ENCODE results near the gene STXBP5.
A peak's percentile ranks its signal among the peaks of the same experiment; 100 is the strongest.

Gene STXBP5

DNA sequence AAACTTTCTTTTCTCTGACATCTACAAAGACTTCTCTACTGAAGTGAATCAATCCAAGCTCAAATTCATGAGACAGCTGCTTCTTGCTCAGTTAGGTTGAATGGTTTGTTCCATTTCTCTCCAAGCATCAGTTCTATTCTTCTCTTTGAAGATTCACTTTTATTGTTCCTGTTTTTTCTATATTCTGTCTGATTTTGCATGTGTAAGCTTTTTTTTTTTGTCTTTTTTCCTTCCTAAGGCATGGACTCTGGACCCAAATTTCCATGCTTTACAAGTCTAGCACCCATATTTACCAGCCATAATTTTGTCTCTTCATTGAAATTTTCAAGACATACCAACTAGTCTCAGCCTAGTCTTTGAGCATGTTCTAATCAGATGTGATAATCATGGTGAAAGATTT, 25.9 kb upstream of the STXBP5 start:
- DNase-seq (ENCODE audit: low spot score): no peak

DNA sequence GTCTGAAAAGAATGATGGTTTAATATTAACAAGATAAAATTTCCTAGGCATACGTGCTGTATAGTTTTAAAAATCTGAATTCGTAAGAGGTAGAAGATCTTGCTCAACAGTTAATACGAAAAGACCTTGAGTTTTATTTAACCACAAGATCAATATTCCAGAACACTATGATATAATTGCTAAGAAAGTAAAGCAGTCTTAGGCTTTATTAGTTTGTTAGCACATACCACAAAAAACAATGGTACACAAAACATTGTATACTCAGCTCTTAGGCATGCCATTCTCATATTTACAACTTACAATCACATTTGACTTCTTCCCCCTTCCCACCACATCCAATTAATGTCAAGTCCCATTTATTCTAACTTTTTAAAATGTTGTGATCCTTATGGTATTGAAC, 24.4 kb upstream of the STXBP5 start:
- DNase-seq (ENCODE audit: low spot score): no peak

DNA sequence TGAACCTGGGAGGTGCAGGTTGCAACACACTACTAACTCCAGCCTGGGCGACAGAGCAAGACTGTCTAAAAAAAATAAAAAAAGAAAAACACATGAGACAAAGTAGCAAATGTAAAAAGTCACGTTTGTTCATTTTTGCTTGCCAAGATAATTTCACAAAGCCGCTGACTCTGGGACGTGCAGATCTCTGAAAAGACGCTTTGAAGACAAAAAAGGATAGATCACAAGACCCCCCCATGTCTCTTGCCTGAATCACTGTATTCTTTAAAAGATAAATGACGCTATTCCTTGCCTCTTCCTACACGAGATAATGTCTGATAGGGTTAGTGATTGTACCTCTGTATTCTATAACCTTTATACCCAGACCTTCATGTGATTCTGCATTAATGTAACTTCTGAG, 23.3 kb upstream of the STXBP5 start:
- DNase-seq (ENCODE audit: low spot score): no peak

DNA sequence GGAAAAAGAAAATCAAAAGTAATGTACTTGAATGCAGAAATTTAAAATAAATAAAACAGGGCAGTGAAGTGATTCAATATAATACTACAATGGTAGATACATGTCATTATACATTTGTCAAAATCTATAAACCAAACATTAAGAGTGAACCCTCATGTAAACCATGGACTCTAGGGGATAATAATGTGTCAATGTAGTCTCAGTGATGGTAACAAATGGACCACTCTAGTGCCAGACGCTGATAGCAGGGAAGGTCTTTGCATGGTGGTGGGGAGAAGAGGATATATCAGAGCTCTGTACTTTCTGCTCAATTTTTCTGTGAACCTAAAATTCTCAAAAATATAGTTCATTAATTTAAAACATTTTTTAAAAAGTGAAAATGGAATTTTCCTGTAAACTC, 19.8 kb upstream of the STXBP5 start:
- DNase-seq (ENCODE audit: low spot score): no peak

DNA sequence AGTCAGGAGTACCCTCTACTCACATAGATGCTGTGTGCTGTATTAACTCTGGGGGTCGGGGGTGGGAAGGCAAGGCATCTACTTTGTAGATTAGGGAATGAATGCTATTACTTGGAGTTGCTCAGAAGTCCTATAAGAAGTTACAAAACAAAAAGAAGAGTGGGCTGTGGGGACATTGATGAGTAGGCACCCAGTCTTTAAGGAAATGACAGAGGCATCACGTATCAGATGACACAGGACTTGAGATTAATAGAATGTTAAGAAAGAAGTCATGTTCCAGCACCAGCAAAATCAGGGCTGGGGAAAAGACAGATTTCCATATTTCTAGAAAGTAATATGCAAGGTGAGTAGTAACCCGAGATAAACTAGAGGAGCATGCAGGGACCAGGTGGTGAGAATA, 19.0 kb upstream of the STXBP5 start:
- DNase-seq (ENCODE audit: low spot score): no peak

DNA sequence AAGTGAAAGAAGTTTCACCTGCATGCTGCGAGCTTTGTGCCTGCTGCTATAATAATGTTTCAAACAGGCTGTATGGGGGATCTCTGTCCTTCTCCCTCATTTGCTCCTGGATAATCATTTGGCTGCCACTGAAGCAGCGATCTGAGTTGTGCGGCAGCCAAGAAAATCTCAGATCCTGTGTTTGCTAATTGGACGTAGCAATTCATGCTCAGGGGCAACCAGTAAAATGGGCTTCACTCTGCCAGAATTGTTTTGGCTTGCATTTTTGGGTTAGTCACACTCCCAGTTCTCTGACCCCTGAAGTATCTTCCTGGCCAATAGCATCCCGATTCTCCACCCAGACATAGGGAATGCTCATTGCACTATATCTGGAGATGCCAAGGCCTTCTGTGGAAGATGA, 13.7 kb upstream of the STXBP5 start:
- DNase-seq (ENCODE audit: low spot score): no peak

DNA sequence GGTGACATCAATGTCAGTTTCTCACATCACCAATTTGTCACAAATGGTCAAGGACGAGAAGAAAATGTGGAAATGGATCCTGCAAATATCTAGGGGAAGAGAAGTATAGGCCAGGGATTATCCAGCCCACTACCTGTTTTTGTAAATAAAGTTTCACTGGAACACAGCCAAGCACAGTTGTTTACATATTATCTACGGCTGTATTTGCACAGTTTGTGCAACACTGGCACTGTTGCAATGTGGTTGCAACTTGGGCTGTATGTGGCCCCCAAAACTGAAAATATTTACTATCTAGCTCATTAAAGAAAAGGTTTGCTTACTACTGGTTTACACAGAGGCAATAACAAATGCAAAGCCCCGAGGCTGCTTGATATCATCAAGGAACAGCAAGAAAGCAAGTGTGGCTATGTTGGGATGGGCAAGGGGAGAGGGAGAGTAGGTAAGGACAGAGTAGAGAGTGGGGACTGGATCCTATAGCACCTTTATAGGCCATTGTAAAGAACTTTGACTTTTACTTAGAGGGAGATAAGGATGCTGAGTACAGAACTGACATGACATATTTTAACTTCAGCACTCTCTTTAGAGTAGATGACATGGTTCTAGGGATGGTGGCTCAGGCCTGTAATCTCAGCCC, 11.8 kb upstream of the STXBP5 start:
- no peak for DNase-seq (ENCODE audit: low spot score)

DNA sequence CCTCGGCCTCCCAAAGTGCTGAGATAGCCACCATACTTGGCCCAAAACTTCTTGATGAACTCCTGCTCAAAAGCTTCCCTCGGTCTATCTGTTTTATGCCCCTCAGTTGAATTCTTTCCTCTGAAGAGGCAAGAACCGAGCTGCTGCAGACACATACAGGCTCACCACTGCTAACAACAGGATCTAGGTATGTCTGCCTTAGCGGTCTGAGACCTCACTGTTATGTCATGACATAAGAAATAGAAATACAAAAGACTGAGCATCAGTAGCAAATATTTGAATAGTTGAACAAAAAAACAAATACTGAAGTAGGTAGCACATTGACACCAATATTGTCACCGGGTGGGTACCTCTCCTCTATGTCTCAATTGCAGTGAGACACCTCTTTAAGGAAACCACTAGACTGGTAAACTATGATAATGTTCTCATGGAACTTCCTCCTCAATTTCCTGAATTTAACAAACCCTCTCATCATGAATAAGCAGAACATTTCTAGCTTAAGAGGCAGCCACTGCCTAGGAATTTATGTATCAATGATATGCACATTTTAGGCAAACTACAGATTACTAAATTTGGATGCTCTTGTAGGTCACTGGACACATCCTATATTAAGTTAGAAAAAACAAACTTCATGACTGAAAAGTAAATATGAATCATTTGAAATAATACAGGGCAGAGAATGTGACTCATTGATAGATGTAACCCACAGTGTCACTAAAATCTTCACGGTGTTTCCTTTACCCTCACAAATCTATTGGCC, 9.4 kb upstream of the STXBP5 start:
- no peak for DNase-seq (ENCODE audit: low spot score)

DNA sequence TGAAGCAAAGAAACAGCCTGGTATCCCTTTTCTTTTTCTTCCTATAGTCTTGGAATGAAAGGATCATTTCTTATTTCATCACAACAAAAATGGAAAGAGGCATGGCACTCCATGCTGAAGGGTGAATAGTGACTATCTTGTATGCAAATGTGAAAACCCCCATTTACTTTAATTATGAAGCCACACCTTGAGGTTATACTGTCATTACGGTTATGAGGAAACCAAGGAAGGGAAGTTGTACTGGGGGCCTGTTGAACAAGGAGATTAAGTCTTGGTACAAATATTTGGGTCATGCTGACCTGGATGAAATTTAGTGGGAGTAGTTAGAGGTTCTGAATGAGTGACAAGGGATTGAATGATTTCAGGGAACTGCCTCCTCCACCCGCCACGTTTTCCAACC, 8.7 kb upstream of the STXBP5 start:
- DNase-seq (ENCODE audit: low spot score): no peak

DNA sequence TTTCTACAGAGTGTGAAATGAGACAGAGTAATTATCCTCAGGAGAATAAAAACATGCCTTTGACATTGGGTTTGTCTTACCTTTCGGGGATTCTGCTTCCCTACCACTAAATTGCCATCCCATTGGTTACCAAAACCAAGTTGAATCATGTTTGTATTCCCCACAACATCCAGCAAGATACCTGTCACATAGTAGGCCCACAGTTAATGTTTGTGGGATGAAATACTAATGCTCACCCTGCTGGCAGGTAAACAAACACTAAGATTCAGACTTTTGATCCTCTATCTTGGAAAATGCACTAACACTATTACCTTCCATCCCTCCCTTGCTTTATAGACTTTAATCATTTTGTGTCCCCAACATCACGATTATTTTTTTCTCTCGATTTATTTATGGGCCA, 8.2 kb upstream of the STXBP5 start:
- no peak for DNase-seq (ENCODE audit: low spot score)

DNA sequence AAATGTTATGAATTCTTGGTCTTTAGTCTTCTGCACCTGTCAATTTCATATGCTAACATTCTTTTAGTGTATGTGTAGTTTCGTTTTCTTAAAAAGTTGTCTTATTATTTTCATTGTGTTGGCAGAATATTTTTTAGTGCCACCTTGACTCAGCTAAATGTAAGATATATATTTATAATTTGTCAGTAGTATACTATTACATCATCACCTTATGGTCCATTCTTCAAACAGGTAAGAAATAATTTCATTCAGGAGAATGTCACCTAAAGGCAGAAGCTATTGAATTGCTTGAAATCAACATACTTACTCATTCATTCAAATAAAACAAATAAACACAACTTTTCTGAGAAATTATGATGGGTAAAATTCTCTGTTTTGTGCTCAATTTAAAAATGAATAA, 3.5 kb upstream of the STXBP5 start:
- DNase-seq (ENCODE audit: low spot score): no peak

DNA sequence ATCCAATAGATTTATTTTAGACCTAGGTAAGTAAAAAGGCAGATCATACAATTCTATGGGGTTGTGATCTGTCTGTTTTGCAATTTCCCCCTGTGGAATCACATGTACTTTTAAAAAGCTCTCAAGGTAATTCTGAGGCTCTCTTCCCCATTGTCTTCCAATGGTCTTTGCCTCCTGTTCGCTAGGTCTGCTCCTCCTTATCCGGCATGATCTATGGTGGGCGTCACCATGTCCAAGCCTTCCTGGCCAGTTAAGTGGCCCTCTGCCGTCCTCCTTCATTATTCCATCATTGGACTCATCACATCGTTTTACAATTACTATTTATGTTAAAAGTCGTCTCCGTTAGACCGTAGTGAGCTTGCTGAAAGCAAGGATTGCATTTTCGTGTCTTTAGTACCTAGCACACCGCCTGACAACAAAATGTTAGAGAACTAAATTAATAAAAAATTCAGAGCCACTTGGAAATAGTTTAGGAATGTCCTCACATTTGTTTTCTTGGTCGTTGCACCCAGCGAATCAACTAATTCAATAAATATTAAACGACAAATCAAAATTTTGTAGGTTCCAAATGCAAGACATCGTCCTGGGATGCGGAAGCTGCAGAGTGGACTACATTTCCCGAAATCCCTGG, 2.2 kb upstream of the STXBP5 start:
- DNase-seq (ENCODE audit: low spot score): no peak

DNA sequence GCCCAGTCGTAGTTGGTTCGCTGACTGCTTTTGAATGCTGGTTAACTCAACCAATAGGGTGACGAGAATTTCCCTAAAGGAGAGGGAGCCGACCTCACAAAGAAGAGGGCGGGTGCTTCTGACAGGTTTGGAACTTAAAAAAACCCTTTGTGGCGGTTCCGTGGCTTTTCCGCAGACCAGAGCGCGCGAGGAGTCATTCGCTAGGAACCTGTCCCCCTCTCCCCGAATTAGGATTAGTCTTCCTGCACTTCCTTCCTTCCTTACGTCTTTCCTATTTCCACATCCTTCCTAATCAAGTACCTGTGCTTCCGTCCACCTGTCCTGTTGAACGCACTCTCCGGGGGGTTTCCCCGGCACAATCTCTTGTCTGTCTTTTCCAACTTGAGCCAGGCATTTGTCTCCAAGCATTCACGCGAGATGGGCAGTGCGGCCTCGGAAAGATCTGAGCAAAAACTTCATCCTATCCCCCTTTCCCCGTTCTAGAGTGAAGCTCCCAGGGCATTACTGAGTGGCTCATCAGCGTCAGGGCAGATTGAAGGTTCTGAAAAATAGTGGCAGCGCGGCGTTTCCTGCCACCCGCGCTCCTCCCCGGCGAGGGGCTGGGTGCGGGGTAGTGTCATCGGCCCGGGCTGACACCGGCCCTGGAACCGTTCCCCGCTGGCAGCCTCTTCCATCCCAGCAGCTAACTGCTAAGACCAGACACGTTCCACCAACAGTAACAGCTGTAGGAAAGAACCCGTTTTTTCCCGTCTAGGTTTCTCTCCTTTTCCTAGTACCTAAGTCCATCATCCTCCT, 1.5 kb upstream of the STXBP5 start:
- peak; percentile 97 for DNase-seq (ENCODE audit: low spot score)

DNA sequence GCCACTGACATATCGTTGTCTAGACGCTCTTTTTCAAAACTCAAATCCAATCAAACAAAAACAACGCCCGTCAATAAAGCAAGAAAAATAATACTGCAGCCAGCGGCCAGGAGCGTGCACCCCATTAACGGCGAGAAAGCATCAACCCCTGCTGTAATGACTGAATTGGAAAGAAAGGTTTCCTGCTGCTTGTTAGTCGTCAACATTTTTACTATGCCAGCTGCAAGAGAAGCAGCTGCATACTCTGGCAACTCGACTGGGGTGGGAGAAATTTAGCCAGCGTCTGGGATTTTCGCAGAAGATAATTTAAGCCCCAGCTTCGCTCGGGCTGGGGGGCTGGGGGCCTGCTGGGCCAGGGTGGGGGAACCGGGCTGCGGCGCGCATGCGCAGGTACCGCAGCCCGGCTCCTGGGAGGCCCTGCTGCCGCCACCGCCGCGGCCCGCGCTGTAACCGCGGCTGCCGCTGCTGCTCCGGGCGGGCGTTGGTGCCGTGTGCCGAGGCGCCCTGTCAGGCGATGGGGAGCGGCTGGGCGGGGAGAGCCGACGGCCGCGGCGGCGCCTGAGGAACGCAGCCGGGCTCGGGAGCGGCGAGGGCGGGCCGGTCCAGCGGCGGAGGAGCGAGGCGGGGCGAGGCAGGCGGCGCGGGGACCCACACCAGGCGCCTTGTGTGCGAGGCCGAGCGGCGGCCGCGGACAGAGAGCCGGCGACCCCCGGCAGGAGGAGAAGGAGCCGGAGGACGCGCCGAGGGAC, 732 bp upstream of the STXBP5 start:
- DNase-seq (ENCODE audit: low spot score): peak; percentile 81

DNA sequence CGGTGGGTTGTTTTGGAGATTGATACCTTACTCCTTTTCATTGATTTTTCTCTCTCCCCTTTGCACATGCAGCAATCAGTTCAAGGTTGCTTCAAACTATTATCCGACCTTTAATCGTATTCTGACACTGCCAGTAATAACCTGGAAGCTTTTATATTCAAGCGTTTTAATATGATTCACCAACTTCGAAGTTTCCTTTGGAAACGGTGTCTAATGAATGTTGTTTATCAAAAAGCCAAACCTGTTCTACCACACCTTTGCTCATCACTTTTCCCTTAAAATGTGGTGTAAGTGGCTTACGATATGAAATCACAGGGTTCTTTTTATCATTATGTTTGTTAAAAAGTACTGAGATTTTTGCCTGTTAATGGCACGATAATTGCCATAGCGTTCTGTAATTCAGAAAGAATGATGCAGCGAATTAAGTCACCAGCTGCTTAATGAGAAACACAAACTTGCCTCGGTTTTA, 660 bp downstream of the STXBP5 start:
- peak; percentile 28 for DNase-seq (ENCODE audit: low spot score)

DNA sequence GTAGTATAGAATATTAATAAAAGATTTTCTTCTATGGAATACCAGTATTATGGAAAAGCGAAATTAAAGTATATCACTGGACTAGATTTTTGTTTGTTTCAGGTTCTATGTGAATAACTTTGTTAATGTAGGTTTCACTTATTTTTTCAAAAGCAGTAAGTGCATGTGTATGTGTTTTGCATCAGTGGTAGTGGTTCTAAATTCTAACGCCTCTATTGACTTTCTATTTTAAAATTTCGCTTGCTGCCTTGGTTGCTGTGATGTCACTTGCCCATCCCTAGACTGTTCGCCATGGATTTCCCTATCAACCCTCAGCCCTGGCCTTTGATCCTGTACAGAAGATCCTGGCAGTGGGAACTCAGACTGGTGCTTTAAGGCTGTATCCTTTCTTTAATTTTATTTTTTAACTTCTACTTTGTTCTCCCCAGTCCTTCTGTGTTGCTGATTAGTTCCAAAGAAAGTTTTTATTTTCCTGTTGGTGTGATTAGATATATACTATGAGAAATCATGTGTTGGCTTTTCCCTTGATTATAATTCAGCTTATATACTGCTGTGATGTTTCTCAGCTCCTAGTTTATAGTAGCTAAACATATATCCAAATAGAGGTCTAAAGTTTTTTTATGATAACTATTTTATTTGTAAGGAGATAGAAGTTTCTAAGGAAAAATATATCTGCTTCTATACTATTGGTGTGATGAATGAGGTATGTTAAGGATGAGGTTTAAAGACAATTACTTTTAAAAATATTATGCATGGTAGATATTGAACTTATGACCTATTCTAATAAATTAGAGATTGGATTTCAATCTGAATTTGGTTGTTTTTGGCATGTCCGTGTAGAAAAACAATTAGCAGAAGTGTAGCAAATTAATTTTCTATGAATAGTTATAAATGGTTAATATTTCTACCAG, 1.7 kb downstream of the STXBP5 start:
- DNase-seq (ENCODE audit: low spot score): peak; percentile 5

DNA sequence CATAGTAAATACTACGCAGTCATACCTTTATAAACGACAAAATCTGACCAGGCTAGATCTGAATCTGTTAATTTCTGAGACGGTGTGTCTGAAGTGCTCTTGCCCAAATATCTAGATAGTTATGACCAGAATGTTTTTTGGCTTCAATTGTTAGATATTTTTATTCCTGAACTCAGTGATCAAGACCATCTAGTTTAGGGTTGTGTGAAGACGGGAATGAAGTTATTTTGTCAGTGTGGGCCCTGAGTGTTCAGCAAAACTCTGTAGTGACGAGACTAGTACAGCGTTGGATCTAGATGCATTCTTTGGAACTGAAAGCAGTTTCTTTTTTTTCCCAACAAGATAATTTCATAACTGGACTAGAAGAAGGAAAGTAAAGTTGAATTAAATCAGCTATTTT, 3.1 kb downstream of the STXBP5 start:
- no peak for DNase-seq (ENCODE audit: low spot score)

DNA sequence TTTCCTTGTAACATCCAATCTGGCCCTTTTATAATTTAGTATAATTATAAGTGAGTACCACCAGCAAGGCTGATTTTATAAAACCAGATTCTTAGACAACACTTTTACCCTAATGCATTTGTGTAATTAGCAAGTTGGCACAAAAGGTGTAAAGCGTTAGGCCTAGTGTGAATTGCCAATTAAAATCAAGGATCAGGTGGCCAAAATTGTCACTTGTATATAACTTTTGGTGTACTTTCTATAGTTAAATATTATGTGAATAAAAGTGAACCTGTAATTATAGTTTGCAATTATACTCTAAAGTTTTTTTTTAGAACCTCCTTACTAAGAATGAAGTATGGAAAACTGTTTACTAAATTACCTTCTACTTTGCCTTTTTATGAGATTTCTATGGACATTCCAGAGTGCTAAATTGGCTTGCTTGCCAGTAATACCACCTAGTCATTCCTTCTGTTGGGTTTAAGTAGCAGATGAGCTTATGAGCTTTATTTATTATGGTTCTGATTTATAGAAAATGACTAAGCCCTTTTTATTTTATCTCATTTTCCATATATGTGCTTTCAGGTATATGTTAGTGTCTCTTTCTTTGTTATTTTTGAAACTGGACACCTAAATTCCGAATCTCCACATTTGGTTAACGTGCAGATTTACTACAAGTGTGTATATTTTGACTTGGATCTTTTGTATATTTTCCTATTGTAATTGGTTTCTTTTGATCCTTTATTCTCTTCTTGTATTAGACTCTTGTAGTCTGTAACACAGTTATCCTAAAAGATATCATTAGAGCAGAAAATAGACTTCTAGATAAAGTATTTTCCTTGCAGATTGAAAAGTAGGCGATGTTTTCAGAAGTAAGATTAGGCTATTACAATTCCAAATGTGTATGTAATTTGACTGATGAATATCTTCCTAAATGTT, 3.9 kb downstream of the STXBP5 start:
- no peak for DNase-seq (ENCODE audit: low spot score)

DNA sequence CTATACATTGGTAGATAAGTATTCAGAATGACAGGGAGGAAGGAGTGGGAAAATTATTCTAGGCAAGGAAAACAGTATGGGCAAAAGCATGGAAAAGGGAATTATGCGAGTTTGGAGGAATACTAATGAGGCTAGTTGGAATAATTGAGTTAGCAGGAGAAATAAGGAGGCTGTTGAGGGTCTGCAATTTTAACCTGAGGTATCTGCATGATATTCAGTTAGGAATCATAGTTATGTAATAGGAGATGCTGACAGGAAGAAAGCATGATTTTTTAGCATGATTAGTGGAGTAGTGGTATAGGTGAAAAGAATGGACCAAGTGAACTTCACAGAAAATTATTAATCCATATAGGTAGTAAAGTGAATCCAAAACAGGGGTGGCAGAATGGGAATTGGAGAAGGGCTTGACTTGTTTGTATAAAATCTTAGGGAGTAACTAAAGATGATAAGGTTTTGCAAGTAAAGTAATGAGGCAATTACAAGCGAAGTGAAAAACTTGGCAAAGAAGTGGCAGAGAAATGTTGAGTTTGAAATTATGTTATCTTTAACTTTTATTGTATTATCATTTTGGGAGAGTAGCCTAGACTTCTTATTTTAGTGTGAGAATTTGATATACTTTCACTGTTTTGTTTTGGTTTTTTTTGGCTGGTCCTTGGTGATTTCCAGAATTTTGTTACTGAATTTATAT, 5.7 kb downstream of the STXBP5 start:
- no peak for DNase-seq (ENCODE audit: low spot score)
